Epidermal melanocyte (primary cell): ENCODE results near the gene SLC9A7.
A peak's percentile ranks its signal among the peaks of the same experiment; 100 is the strongest.

ENCODE experiments used
- DNase-seq: peaks from one replicate; pipeline ENCODE4 v3.0.0; 2011; ENCODE audit warnings: low spot score; ENCODE audit not compliant: insufficient read length

The SLC9A7 gene

DNA sequence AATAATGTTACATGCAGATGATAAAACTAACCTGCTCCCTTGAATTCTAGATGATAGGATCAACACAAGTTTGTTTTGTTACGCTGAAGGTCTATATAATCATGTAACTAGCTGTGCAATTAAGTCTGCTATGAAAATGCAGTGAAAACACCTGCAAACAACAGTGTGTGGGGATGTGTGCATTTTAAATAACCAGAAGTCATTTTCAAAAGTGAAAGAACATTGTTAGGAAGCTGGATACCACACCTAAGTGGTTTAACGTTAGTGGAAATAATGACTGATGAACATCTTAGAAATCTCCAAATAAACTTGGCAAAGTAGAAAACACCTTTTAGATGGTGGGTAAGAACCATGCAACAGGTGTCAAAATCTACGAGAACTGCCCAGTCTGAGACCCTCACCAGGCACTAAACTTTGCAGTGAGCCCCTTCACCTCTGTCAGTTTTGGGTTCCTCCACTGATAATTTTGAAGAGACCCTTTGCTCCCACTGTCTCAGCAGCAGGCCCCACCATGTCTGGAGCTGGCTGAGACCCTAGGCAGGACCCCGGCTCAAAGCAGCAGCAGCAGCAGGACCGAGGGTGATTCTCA is 148.8 kb downstream of the SLC9A7 start:
- DNase-seq = no peak

GRCh38 chrX:46607916-46608315 is 151.0 kb downstream of the SLC9A7 start:
- DNase-seq = no peak

DNA sequence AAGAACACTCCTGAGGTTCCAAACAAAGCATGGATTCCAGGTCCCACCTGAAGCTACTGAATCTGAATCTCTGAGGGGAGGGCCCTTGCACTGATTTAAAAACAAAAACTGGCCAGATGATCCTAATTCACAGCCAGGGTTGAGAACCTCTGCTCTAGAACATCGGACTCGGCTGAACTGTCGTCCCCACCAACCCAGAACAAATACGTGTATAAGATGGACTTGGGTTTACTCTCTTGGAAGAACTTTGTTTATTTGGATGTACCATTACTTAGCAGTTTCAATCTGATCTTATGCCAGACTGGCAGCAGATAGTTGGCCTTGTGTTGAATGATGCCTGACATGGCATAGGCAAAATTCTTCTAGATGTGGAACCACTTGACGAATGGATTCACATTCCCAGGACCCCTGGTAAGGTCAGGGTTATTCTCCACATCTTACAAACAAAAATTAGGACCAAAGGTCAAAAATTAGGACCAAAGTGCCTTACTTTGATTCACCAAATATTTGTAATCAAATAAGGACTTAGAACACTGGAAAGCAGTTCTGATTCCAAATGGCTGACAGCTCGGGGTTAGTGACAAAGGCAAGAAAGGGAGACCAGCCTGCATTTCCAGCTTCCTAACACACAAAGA is 156.3 kb downstream of the SLC9A7 start:
- no peak for DNase-seq

- peak; percentile 57 for DNase-seq
These were observed 157.6 kb downstream of the SLC9A7 start for GRCh38 chrX:46601283-46601682.

DNA sequence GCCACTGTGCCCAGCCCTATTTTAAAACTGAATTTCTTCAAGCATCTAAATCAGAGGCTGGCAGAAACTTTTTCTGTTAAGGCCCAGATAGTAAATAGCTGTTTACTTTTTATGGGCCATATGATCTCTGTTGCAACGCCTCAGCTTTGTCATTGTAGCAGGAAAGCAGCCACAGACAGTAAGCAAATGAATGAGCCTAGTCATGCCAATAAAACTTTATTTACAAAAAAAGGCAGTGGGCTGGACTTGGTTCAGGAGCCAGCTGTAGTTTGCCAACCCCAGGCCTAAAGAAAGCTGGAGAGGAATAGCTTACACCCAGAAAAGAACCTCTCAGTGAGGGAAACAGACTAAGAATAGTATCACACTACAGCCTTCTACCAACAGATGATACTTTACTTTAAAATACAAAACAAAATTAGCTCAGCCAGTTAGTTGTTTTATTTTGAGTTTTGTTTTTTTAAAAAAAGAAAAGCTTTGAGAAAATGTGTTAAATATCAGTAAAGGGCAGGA is 159.8 kb downstream of the SLC9A7 start:
- DNase-seq = no peak

DNA sequence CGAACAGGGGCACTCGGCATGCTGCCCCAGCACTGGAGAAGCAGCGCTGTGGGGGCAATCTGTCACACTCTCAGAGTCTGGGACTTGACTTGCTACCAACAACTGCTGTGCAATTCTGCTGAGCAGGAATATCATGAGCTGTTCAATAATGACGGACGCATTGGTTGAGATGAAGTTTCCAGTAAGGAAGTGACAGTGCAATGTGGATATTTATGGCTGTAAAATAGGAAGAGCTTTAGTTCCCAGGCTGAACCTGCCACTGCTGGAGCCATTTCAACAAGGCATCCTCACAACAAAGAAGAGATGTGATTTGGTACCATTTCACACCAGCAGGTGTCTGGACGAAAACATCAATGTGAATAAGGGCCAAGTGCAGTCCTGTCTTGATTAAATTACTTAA is 161.1 kb downstream of the SLC9A7 start:
- DNase-seq = no peak

- DNase-seq = no peak
These were observed 161.7 kb downstream of the SLC9A7 start for GRCh38 chrX:46597208-46597607.

- DNase-seq = no peak
These were observed 163.8 kb downstream of the SLC9A7 start for GRCh38 chrX:46595084-46595483.

GRCh38 chrX:46589977-46590723 is 168.8 kb downstream of the SLC9A7 start:
- no peak for DNase-seq

- no peak for DNase-seq
These were observed 170.7 kb downstream of the SLC9A7 start for GRCh38 chrX:46588263-46588662.

DNA sequence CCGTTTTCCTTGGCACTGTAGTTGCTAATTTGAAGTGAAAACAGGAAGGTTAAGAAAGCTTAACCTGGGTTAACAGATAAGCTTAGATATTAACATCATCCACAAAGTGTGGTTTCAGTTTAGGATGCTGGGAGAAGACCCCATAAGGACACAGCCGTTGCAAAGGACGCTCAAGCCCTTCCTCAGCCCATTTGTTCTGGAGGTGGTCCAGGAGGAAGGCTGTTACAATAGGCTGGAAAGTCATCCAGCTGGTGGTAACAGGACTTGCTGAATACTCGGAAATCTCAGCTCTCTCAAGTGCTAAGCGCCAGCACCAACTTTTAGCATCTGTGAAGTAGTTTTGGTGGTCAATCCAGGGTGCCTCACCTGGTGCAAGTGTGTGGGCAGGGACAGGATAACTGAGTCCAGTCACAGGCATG is 171.2 kb downstream of the SLC9A7 start:
- no peak for DNase-seq

DNA sequence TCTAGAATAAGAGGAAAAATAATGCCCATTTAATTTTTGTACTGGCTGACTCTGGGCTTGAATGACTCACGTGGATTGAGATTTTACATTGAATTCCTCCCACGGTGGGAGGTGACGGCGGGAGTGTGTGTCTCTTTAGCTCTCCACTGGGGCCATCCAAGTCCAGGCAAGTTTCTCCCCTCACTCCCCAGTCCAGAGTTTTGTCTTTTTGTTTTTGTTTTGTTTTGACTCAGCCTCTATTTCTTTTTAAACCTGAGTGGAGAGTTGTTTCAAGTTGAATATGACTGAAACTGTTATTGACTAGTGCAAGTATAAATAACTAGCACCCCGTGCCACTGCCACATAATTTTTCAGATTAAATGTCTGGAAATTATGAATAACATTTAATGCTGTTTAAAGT is 171.8 kb downstream of the SLC9A7 start:
- no peak for DNase-seq

GRCh38 chrX:46584736-46585135 is 174.2 kb downstream of the SLC9A7 start:
- no peak for DNase-seq

DNA sequence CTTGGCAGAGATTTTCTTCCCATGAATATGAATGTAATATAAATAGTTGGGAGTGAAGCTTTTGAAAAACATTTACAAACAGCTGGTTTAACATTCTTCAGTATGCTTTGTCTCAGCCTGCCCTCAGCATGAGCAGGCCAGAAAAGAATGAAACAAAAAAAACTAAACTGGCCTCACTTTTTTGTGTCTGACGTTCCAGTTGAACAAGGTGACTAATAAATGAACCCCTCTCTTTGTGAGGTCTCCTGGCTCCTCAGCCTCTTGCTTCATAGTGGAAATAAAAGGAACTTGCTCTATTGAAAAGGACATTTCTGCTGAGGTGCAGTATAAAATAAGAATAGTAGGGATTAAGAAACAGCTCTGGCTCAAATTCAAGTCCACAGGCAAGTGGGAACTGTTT is 176.0 kb downstream of the SLC9A7 start:
- no peak for DNase-seq

- DNase-seq = no peak
These were observed 176.6 kb downstream of the SLC9A7 start for GRCh38 chrX:46582325-46582724.

- DNase-seq = no peak
These were observed 178.3 kb downstream of the SLC9A7 start for GRCh38 chrX:46580613-46581012.

DNA sequence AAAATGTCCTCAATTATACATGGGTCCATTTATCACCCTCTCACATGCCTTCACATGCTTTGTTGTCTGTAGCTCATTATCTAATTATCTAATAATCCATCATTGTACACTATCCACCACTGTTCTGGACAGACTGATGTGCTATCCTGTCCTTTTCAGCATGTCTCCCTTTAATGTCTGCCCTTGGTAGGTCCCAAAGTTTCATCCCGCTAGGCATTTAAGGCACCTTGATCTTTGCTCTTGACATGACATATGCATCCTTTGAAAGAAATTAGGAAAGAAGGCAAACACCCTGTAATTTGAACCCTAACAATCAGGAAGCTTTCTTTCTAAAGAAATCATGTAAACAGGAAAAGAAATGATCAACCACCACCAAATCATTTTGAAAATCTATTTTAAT is 179.7 kb downstream of the SLC9A7 start:
- DNase-seq = no peak

- DNase-seq = no peak
These were observed 181.5 kb downstream of the SLC9A7 start for GRCh38 chrX:46577221-46578005.

GRCh38 chrX:46576458-46576857 is 182.5 kb downstream of the SLC9A7 start:
- DNase-seq = no peak

GRCh38 chrX:46575991-46576392 is 182.9 kb downstream of the SLC9A7 start:
- no peak for DNase-seq

GRCh38 chrX:46575586-46575985 is 183.3 kb downstream of the SLC9A7 start:
- DNase-seq = no peak
